HG03439 (cell line): Measurements from ENCODE around the gene CD99L2.
A peak's percentile ranks its signal among the peaks of the same experiment; 100 is the strongest.

ENCODE experiments used
- ATAC-seq: cut with Tn5 transposase; IDR thresholded peaks from one replicate; pipeline ENCODE4 v1.9.1; 2021; ENCODE audit warnings: mild to moderate bottlenecking, moderate library complexity; ENCODE audit not compliant: unreplicated experiment

Gene CD99L2

GRCh38 chrX:150898343-150899190, at the start of gene CD99L2:
CD99L2 (minus strand) TSS chrX:150898668; CDS start chrX:150898588, 80 bp downstream.
- peak; percentile 82 for ATAC-seq

- ATAC-seq: no peak
These were observed 45.8 kb upstream of the CD99L2 start for GRCh38 chrX:150944233-150944632.

- ATAC-seq: no peak
These were observed 44.6 kb upstream of the CD99L2 start for GRCh38 chrX:150942942-150943594.

GRCh38 chrX:150941580-150941979, 43.1 kb upstream of the CD99L2 start:
- no peak for ATAC-seq

- no peak for ATAC-seq
These were observed 42.5 kb upstream of the CD99L2 start for GRCh38 chrX:150940844-150941495.

GRCh38 chrX:150936556-150936955, 38.1 kb upstream of the CD99L2 start:
- ATAC-seq: no peak

- ATAC-seq: no peak
These were observed 37.0 kb upstream of the CD99L2 start for GRCh38 chrX:150935467-150935866.

- ATAC-seq: no peak
These were observed 36.0 kb upstream of the CD99L2 start for GRCh38 chrX:150934453-150934852.

GRCh38 chrX:150933945-150934350, 35.5 kb upstream of the CD99L2 start:
- ATAC-seq: no peak

- ATAC-seq: no peak
These were observed 30.6 kb upstream of the CD99L2 start for GRCh38 chrX:150929058-150929457.

- ATAC-seq: no peak
These were observed 28.3 kb upstream of the CD99L2 start for GRCh38 chrX:150926791-150927190.

- no peak for ATAC-seq
These were observed 27.8 kb upstream of the CD99L2 start for GRCh38 chrX:150926304-150926703.

- no peak for ATAC-seq
These were observed 20.9 kb upstream of the CD99L2 start for GRCh38 chrX:150919401-150919800.

- ATAC-seq: no peak
These were observed 15.0 kb upstream of the CD99L2 start for GRCh38 chrX:150913511-150913910.

GRCh38 chrX:150907474-150907873, 9.0 kb upstream of the CD99L2 start:
- no peak for ATAC-seq

GRCh38 chrX:150906694-150907093, 8.2 kb upstream of the CD99L2 start:
- ATAC-seq: no peak

GRCh38 chrX:150905293-150905692, 6.8 kb upstream of the CD99L2 start:
- no peak for ATAC-seq

GRCh38 chrX:150903110-150903508, 4.6 kb upstream of the CD99L2 start:
- no peak for ATAC-seq

- ATAC-seq: no peak
These were observed 4.1 kb upstream of the CD99L2 start for GRCh38 chrX:150902434-150903109.

- peak; percentile 56 for ATAC-seq
These were observed 806 bp upstream of the CD99L2 start for GRCh38 chrX:150899191-150899757.
